Upper lobe of left lung (tissue), 6 donors: Measurements from ENCODE around the gene CACNA1H. TPM values are rescaled to one million over a fixed set of nuclear protein-coding genes. Genes with fewer than 3 reads are reported as not detected.

Experiments
- ATAC-seq, 2 donors: fragments of 200-7000 bp; cut with Tn5 transposase; one replicate each; pipeline ENCODE4 v1.9.1; 2022; ENCODE audit warnings: mild to moderate bottlenecking in 2 of 2, moderate library complexity in 2 of 2; ENCODE audit not compliant: low FRiP score in 2 of 2
- DNase-seq, 2 donors: peaks; one replicate each; pipeline ENCODE4 v3.0.0-alpha.2; 2019 to 2020
- H3K27ac ChIP-seq, 4 donors: fragments of 200-600 bp; sonication (generic); one replicate each; pipeline ENCODE4 v1.5.1; 2016 to 2019
- H3K27me3 ChIP-seq, 4 donors: fragments of 200-600 bp; sonication (generic); one replicate each; pipeline ENCODE4 v1.5.1; 2017 to 2019
- H3K36me3 ChIP-seq, 4 donors: fragments of 200-600 bp; sonication (generic); one replicate each; pipeline ENCODE4 v1.5.1; 2016 to 2019
- H3K4me1 ChIP-seq, 4 donors: fragments of 200-600 bp; sonication (generic); one replicate each; pipeline ENCODE4 v1.5.1; 2018 to 2019
- H3K4me3 ChIP-seq, 4 donors: fragments of 200-600 bp; sonication (generic); one replicate each; pipeline ENCODE4 v1.5.1; 2017 to 2019; ENCODE audit warnings: mild to moderate bottlenecking in 2 of 4, moderate library complexity in 1 of 4
- H3K9me3 ChIP-seq, 4 donors: fragments of 200-600 bp; sonication (generic); one replicate each; pipeline ENCODE4 v1.5.1; 2018 to 2019
- EP300 ChIP-seq, 4 donors: sonication (generic); formaldehyde crosslinking; IDR thresholded peaks; one replicate each; pipeline ENCODE4 v1.5.1; 2017; ENCODE audit warnings: antibody characterized with exemption in 4 of 4, control low read depth in 2 of 4
- POLR2A ChIP-seq, 4 donors: fragments of 450-650 bp; IDR thresholded peaks; one replicate each; pipeline ENCODE4 v1.5.1; 2016 to 2017; ENCODE audit warnings: antibody characterized with exemption in 4 of 4, mild to moderate bottlenecking in 2 of 4
- POLR2AphosphoS5 ChIP-seq, 2 donors: sonication (generic); formaldehyde crosslinking; IDR thresholded peaks; one replicate each; pipeline ENCODE4 v1.5.1; 2017; ENCODE audit warnings: antibody characterized with exemption in 2 of 2
- WGBS, 2 donors: methylation state at CpG; one replicate each; pipeline ENCODE4 v1.1.5; 2017 to 2018; 5-methylcytosine and 5-hydroxymethylcytosine counted together
- total RNA-seq, 6 donors: library from RNA; depleted of rRNA in 4 of 6; stranded (reverse); fragments of >200 nt in 4 of 6; gene quantifications; one replicate each; pipeline versions ENCODE4 v1.1.0 to v1.2.1, GENCODE V29; 2016 to 2021
- TF ChIP-seq, protein P1 (sequence below), 6 experiments: fragments of 450-650 bp in 4 of 6; fragments of 200-600 bp in 2 of 6; sonication (generic) in 2 of 6; IDR thresholded peaks; one replicate each; pipeline ENCODE4 v1.5.1; 2016 to 2019; ENCODE audit warnings: antibody characterized with exemption in 6 of 6
- donor health status: DM: no; HTN: no; CAD: no; lungs with moderate emphysema.
- donor health status: DM: no; HTN: yes; CAD: no; lungs with severe emphysema.

The CACNA1H gene
- total RNA-seq, 6 donors from 2014 or later, result 6.4 to 46.1 (median 9.3) TPM

DNA sequence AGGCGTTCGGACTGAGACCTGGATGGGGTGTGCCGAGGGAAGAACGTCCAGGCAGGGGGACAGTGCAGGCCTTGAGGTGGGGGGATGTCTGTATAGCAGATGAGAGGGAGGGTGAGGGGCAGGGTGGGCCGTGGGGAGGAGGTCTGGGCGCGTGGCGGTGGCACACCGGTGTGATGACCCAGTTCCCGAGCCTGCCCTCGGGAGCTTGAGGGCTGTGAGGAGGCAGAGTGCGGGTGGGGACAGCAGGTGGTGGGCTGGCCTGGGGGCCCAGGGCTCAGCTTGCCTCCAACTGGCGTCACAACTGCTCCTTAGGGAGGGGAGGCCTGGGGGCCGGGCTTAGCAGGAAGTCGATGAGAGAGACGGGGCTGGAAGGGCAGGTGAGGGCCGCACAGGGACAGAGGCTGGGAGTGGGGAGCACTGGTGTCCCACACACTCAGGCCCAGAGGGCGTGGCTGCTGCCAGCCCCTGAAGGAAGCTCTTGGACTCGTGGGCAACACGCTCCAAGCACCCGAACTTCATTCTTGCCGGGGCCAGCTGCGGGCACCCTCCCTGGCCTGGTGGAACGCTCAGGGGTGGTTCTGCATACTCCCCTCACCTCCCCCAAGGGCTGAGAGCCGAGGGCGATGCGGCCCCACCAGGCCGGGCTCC, 6.5 kb downstream of the CACNA1H start:
- no peak for TF ChIP-seq POLR2A (IDR thresholded peaks at IDR 0.05)
- TF ChIP-seq, protein P1, sequence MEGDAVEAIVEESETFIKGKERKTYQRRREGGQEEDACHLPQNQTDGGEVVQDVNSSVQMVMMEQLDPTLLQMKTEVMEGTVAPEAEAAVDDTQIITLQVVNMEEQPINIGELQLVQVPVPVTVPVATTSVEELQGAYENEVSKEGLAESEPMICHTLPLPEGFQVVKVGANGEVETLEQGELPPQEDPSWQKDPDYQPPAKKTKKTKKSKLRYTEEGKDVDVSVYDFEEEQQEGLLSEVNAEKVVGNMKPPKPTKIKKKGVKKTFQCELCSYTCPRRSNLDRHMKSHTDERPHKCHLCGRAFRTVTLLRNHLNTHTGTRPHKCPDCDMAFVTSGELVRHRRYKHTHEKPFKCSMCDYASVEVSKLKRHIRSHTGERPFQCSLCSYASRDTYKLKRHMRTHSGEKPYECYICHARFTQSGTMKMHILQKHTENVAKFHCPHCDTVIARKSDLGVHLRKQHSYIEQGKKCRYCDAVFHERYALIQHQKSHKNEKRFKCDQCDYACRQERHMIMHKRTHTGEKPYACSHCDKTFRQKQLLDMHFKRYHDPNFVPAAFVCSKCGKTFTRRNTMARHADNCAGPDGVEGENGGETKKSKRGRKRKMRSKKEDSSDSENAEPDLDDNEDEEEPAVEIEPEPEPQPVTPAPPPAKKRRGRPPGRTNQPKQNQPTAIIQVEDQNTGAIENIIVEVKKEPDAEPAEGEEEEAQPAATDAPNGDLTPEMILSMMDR (IDR thresholded peaks at IDR 0.05), result no peak
- no peak for TF ChIP-seq POLR2AphosphoS5 (IDR thresholded peaks at IDR 0.05)
- no peak for TF ChIP-seq EP300 (IDR thresholded peaks at IDR 0.05)
- H3K4me3 ChIP-seq, result no peak overlapping the region
- ATAC-seq, result no peak
- no peaks in the 10 kb centered on the region for H3K9me3 ChIP-seq
- DNase-seq, result peak in 1 of 2 donors; percentile 74
- H3K36me3 ChIP-seq, result no peaks in the 10 kb centered on the region
- H3K27me3 ChIP-seq, result peaks cover 0 to 50% (median 13%) of the 10 kb centered on the region in 4 donors
- peak overlapping the region in 3 of 4 donors; percentile 2 to 68 (median 44) for H3K27ac ChIP-seq
- peaks cover 8 to 32% (median 14%) of the 10 kb centered on the region in 4 donors for H3K4me1 ChIP-seq
- 45 to 53% methylated on average over 16 to 23 of the region's 28 CpGs for WGBS, 2 donors

DNA sequence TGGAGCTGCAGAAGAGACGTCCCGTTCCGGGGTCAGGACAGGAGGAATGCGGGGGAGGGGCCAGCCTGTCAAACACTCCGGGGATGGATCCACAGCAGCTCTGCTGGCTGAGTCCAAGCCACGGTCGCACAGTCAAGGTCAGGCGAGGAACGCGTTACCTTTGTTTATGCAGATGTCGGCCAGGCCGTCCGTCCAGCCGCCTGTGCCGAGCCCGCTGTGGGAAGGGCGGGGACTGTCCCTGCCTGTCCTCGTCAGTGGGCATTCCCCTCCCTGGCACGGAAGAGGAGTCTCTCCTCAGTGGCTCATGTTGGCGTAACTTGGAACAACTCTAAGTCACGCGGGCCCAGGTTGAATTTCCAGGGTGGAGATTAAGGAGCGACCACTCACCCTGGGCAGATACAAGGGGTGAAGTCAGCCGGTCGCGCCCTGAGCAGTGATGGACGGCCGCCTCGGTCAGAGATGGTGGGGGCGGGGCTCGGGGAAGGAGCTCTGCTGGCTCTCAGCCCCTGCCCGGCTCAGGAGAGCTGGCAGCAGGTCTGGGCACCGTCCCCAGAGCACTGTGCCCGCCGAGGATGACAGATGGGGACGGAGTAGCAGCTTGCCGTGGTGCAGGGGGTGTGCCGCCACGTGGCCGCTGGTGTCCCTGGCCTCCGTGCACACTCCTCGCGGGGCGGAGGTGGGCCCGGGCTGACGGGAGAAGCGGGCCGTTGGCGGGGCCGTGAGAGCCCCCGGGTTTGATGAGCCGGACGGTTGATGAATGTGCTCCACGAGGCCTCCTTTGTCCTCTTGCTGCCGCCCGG, 7.3 kb downstream of the CACNA1H start:
- DNase-seq (peak in 1 of 2 donors; percentile 83), ATAC-seq (no peak)
- H3K4me3 ChIP-seq, result no peak overlapping the region

DNA sequence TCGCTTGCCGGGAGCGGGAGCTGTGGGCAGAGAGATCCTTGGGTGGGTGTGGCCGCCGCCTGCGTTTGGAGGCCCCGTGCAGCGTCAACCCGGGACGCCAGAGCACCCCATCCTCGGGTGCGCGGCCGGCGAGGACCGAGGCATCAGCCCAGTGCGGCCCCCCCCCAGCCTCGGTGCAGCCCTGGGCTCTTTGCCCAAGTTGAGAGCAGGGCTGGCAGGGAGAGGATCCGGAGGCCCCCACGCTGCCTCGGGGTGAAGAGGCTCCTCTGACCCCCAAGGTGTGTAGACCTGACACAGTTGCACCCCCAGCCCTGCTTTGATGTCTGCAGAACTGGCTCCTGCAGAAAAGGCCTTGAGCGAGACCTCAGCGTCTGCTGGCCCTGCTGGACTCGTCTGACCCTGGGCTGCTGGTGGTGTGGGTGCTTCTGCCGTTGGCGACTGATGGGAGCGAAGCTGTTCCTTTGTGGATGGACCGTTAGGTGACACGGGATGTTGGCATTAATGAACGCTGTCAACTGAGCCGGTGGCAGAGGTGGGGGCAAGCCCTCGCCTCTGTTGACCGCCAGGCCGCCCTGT, 8.0 kb downstream of the CACNA1H start:
- DNase-seq (peak in 1 of 2 donors; percentile 46), ATAC-seq (no peak)
- Histone ChIP-seq H3K27ac (no peak overlapping the region), H3K4me1 (peaks cover 7 to 26% (median 12%) of the 10 kb centered on the region in 4 donors), H3K36me3 (no peaks in the 10 kb centered on the region), H3K9me3 (no peaks in the 10 kb centered on the region), H3K4me3 (no peak overlapping the region), H3K27me3 (peaks cover 0 to 36% (median 6%) of the 10 kb centered on the region in 4 donors)
- WGBS, 2 donors, result 77 to 81% methylated on average over 8 to 23 of the region's 34 CpGs
- TF ChIP-seq POLR2A (IDR thresholded peaks at IDR 0.05) (no peak), EP300 (IDR thresholded peaks at IDR 0.05) (no peak), POLR2AphosphoS5 (IDR thresholded peaks at IDR 0.05) (no peak)
- TF ChIP-seq, protein P1 (IDR thresholded peaks at IDR 0.05), result no peak

More for the DNA sequence above, 7.3 kb downstream of the CACNA1H start:
- H3K27ac ChIP-seq, result peak overlapping the region in 2 of 4 donors; percentile 6 to 68
- no peaks in the 10 kb centered on the region for H3K36me3 ChIP-seq
- H3K27me3 ChIP-seq, result peaks cover 0 to 43% (median 9%) of the 10 kb centered on the region in 4 donors
- 45% methylated on average over 47 of the region's 56 CpGs; no CpG with 5 or more reads in 1 of the 2 donors for WGBS, 2 donors
- no peaks in the 10 kb centered on the region for H3K9me3 ChIP-seq
- TF ChIP-seq POLR2A (IDR thresholded peaks at IDR 0.05) (no peak), POLR2AphosphoS5 (IDR thresholded peaks at IDR 0.05) (no peak), EP300 (IDR thresholded peaks at IDR 0.05) (no peak)
- TF ChIP-seq, protein P1 (IDR thresholded peaks at IDR 0.05), result no peak
- peaks cover 7 to 26% (median 12%) of the 10 kb centered on the region in 4 donors for H3K4me1 ChIP-seq

- no peak overlapping the region for H3K27ac ChIP-seq
- peaks cover 0 to 24% (median 3%) of the 10 kb centered on the region in 4 donors for H3K27me3 ChIP-seq
- peaks cover 7 to 26% (median 12%) of the 10 kb centered on the region in 4 donors for H3K4me1 ChIP-seq
- DNase-seq (peak in 1 of 2 donors; percentile 82), ATAC-seq (no peak)
- 78 to 89% methylated on average over 11 to 37 of the region's 38 CpGs for WGBS, 2 donors
- no peaks in the 10 kb centered on the region for H3K36me3 ChIP-seq
- TF ChIP-seq, protein P1 (IDR thresholded peaks at IDR 0.05), result no peak
- TF ChIP-seq POLR2AphosphoS5 (IDR thresholded peaks at IDR 0.05), result no peak
- no peak for TF ChIP-seq POLR2A (IDR thresholded peaks at IDR 0.05)
- TF ChIP-seq EP300 (IDR thresholded peaks at IDR 0.05), result no peak
- H3K4me3 ChIP-seq, result no peak overlapping the region
- no peaks in the 10 kb centered on the region for H3K9me3 ChIP-seq
These were observed 10.0 kb downstream of the CACNA1H start for GRCh38 chr16:1162701-1163566.
